NCI-H128 (cell line): ENCODE results near the gene KDM1B.
A peak's percentile ranks its signal among the peaks of the same experiment; 100 is the strongest.

Experiments used
- DNase-seq: peaks from one replicate; lab custom pipeline; 2025; ENCODE audit not compliant: unreplicated experiment; lab: John Stamatoyannopoulos, UW

KDM1B gene

DNA sequence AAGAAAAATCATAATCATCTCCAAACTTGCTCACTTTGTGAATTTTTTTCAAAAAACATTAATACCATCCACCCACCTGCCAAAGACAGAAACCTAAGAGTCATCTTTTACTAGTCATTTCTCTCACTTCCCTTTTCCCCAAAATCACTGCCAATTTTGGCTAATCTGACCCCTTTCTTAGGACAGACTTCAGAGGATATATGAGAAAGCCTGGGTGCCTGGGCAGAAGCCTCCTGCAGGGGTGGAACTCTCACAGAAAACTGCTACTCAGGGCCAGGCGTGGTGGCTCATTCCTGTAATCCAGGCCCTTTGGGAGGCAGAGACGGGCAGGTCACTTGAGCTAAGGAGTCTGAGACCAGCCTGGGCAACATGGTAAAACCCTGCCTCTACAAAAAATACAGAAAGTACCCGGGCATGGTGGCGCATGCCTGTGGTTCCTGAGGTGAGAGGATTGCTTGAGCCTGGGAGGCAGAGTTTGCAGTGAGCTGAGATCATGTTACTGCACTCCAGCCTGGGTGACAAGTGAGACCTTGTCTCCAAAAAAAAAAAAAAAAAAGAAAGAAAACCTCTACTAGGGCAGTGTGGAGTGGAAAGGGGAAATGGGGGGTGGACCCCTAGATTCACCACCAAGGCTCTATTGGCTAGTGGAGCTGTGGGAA lies 105.4 kb downstream of the KDM1B start:
- DNase-seq, result no peak

DNA sequence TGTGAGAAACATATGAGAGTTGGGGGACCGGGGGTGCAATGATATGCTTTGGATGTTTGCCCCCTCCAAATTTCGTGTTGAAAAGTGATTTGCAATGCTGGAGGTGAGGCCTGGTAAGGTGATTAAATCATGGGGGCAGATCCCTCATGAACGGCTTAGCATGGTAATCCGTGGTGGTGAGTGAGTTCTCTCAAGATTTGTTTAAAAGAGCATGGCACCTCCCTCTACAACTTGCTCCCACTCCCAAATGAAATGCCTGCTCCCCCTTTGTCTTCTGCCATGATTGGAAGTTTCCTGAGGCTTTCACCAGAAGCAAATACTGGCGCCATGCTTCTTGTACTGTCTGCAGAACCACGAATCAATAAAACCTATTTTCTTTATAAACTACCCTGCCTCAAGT lies 106.7 kb downstream of the KDM1B start:
- no peak for DNase-seq

DNA sequence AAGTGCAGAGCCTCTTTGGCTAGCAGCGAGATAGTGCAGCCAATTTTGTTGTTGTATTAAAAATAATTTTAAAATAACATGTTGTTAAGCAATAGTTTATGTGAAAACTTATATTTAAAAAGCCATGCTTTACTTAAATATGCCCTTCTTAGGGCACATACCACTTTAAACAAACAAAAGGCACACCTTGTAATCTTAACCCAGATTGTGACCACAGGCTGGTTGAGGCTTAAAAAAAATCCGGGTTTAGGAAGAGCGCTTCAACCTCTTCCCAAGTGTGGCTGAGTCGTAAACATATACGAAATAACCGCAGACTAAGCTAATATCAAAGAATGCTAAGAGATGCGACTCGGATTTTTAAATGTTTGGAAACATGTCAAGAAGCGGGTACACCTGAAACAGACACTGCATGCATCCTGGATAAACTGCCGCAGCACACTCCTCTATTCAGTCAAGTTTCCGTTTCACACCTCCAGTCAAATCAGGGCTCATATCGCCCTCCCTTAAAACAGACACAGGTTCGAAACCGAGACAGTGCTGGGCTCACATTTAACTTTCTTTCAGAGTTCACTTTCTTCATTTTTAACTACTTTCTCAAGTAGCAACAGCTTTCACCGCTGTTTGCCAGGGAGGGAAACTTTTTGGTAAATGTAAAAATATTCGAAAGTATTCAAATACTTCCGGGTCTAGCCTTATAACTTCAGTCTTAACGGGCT lies 107.6 kb downstream of the KDM1B start:
- no peak for DNase-seq

DNA sequence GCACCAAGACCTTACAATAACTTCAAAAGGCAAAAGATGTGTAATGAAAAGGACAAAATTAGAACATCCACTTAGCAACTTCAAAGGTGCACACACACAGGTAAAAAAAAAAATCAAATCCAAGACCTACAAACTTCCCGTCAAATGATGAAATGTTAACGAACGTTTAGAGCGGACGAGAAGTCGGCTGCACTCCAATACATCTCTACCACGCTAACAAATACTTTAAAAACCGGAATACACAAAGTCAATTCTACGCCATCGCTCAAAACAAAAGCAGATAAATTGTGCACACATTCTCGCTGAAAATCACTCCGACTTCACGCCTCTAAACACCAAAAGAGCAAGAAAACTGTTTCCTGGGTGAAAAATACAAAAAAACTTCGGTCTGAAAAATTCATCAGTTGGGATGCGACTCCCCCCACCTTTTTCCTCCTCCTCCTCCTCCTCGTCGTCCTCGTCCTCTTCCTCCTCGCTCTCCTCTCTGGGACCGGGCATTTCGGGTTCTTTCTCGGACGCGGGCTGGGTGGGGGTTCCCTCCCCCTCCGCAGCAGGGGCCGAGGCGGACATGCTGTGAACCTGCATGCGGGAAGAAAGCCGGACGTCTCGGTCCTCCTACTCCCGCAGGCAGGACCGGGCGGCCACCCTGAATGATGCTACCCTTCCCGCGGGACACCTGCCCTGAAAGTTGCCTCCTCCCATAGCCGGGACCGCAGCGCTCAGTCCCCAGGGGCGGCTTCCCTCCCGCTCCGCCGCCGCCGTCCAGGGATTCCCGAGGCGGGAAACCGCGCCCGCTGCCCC lies 108.4 kb downstream of the KDM1B start:
- DNase-seq, result no peak

DNA sequence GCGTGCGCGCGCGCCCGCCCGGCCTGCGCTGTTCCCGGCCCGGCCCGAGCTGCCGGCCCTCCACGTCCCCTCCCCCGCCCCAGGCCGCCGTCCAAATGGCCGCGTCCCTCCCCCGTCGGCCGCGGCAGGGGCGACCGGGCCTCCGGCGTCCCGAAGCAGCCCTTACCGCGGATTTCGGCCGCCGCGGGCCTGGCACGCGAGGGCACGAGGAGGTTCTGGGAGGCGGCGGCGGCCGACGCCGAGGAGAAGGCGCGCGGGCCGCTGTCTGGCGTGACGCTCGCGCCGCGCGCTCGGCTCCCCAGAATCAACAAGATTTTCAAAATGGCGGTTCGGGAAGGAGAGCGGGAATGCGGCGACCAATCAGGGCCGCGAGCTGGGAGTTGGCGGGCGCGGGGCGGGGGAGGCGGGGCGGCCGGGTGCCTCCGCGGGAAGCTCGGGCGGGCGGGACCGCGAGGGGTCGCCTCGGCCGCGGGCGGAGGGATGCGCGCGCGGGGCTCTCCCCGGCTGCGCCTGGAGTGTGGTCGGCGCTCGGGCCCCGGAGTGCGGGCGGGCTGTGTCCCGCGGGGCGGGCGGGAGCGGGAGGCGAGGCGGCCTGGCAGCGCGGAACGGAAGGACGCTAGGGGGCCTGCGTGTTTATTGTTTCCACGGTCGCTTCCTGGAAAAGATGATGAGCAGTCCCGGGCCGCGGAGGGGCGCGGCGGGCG lies 109.1 kb downstream of the KDM1B start, which contains the start of gene DEK:
Gene DEK (minus strand): TSS at position 312 of the 704 bp plus-strand sequence. CDS start 543 bp downstream, outside the sequence.
- DNase-seq, result peak; percentile 81

DNA sequence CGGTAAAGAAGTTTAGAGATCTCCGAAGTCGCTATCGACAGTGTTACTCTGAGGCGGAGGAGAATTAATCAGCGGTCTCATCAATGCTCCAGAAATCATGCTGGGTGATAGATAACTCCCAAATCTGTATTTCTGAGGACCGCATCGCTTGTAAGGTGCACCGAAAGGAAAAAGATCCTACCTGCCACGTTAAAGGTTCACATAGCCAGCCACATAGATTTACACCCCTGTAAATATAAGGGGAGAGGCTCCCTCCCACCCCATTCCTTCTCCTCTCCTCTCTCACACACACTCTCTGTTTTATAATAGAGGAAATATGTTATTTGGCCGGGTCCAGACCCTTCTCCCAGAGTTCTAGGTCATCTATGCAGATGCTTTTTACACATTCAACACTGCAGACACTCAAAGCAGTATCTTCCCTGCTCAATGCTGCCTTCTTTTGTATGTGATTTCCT lies 109.7 kb downstream of the KDM1B start:
- no peak for DNase-seq

DNA sequence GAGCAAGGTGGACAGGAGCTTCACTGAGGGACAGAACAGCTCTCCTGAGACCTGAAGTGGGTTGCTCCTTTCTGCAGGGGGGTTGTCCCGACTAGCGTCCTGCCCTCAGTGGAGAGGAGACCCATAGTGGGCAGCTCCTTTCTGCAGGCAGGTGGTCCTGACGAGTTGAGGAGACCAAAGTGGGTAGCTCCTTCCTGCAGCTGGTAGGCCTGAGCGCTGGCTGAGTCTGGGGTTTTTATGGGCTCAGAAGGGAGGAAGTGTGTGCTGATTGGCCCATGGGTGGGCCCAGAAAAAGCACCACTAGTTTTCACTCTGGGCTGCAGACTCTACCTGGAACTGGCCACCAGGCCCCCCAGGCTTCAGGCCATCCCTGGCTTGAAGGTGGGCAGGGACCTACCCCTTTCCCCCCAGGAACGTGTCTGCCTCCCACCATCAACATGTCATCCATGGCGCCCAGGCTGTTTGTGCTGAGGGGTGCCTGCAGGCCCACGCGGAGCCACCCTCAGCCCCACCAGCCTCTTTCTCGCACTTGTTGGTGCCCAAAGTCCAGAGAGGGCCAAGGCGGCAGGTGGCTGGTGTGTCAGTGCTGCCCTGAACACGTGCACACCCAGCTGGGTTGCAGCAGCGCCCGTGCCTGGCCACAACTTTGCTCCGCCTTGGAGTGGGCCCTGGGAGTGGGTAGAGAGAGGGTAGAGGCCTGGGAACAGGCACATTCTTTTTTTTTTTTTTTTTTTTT lies 110.7 kb downstream of the KDM1B start:
- DNase-seq, result no peak

DNA sequence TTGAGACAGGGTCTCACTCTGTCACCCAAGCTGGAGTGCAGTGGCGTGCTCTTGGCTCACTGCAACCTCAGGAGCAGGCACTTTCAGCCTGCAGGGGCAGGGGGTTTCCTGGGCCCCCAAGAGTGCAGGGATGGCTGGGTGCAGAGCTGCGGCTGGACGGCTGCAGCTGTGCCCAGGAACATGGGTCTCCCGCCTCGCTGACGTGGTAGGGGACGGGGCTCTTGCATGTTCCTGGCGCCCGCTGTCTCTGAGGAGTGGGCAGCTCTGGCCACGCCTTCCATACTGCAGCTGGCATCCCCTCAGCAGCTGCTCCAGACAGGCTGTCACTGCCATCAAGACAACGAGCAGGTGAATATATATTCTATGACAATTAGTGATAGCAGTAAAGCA lies 111.3 kb downstream of the KDM1B start:
- no peak for DNase-seq

DNA sequence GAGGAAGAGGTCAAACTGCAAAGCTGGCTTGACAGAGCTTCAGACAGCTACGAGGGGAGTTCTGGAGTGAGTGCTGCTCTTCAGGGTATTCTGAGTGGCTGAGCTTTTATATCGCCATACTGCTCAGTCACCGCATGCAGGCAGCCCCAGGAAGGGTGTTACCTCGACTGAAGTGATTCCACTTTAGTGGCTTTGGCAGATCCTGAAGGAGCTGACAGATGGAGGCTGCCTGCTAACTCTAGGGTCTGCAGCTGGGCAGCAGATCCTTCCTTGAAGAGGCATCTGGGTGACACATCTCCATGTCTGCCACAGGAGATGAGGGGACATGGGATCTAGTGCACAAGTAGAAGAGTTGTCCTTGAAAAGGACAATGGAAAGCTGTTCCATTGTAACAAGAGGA lies 112.8 kb downstream of the KDM1B start:
- DNase-seq, result no peak

DNA sequence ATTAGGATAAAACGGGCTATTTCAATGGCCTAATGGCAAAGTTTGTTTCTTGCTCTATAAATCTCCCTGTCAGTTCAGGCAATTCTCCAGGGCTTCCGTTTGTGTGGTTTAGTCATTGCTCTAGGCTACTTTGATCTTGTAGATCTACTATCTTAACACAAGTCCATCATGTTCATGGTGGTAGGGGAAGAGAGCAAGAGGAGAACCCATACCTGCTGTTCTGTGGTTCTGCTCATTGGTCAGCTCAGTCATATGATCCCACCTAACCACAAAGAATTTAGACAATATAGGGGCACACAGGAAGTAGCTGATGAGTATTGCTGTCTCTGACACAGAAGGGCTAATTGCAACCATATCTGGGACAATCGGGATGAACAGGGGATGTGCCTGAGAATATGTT lies 114.0 kb downstream of the KDM1B start:
- DNase-seq, result no peak

DNA sequence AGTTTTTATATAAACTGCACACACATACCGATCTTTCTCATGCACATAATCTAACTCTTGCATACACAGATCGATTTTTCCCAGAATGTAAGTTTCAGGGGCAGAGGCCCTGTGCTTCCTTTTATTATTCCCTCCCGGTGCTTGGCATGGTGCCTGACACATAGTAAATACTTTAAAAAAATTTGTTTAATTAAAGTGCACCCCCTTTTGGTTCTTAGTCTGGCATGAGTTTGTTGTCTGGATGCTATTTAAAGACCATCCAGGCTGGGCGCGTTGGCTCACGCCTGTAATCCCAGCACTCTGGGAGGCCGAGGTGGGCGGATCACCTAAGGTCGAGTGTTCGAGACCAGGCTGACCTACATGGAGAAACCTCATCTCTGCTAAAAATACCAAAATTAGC lies 114.5 kb downstream of the KDM1B start:
- no peak for DNase-seq

DNA sequence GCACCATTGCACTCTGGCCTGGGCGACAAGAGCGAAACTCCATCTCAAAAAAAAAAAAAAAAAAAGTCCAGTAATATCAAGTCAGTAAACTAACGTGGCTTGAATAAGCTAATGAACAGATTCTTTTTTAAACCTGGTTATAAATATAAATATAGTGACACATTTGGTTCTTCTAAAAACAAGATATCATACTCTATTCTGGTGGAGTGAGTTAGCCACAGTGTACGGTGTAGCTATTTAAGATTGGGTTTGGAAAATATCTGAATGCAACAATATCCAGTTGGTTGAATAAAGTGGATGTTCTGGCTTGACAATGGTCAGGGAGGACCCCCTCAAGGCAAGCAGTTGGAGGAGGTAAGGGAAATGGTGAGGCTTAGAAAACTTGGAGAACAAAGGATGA lies 115.0 kb downstream of the KDM1B start:
- DNase-seq, result no peak
